H1 (cell line): ENCODE results near the gene SLC2A14. TPM values are rescaled to one million over a fixed set of nuclear protein-coding genes. Genes with fewer than 3 reads are reported as not detected.

ENCODE experiments used
- TCF12 ChIP-seq: IDR thresholded peaks from 2 replicates; pipeline ENCODE4 v1.6.1; 2011; ENCODE audit warnings: low read depth, mild to moderate bottlenecking, low read length
- polyA plus RNA-seq, 7 experiments: library from polyadenylated mRNA; depleted of rRNA in 3 of 7; stranded (reverse) in 5 of 7; unstranded in 2 of 7; fragments of >200 nt in 5 of 7; fragments of 200-250 nt in 2 of 7; gene quantifications; 1 replicate in 5 of 7; 2 replicates in 1 of 7; 4 replicates in 1 of 7; pipeline versions ENCODE4 v1.2.1 to v1.2.3, GENCODE V29; 2011 to 2013; ENCODE audit warnings: missing spikeins in 2 of 7, mixed read lengths in 2 of 7
- total RNA-seq: library from RNA; stranded (reverse); fragmentation: NEBNext Ultra II Directional; extraction: Animal tissue kit (Norgen Biotek cat#: 25700); gene quantifications from 2 replicates; pipeline ENCODE4 v1.2.1, GENCODE V29; 2021

The SLC2A14 gene
- total and polyA plus RNA-seq, 2 of the 8 experiments (the other 6 are each of a cell fraction or from before 2014, with no cell fraction given) = 11.1 to 19.3 TPM

DNA sequence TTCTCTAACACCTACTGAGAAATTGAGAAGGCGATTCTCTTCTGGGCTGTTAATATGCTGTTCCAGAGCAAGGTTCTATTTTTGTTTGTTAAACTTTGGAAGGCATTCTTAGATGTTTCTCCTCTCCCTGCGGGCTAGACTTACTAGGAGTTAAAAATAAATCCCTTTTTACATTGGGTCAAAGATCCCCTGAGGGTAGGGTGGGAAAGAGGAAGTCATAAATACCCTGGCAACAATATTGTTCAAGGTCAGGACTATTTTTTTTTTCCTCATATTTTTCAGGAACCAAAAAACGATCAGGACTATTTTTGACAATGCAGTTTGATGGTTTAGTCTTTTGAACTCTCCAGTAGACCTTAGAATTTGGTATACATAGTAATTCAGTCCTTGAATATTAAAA lies 12.0 kb upstream of the SLC2A14 start (continued):
- TF ChIP-seq TCF12 = no peak
- TF ChIP-seq, all 59 proteins: peak for 0
